GM19455 (cell line): ENCODE results near the gene AGPAT2.
"Not testable (repeated sequence)": the region's sequence is repeated elsewhere in the genome, so short reads cannot be mapped to it uniquely, and the experiment has no call there.

Source experiments
- ATAC-seq: cut with Tn5 transposase; IDR thresholded peaks from one replicate; pipeline ENCODE4 v1.9.1; 2021; ENCODE audit not compliant: unreplicated experiment

The AGPAT2 gene

GRCh38 chr9:136720898-136721338 lies 33.7 kb upstream of the AGPAT2 start:
- ATAC-seq = no peak

- ATAC-seq = no peak
Measured at GRCh38 chr9:136720251-136720897, 33.1 kb upstream of the AGPAT2 start.

- no peak for ATAC-seq
Measured at GRCh38 chr9:136719195-136719880, 32.1 kb upstream of the AGPAT2 start.

- ATAC-seq = no peak
Measured at GRCh38 chr9:136718345-136719194, 31.3 kb upstream of the AGPAT2 start.

GRCh38 chr9:136717399-136717798 lies 30.1 kb upstream of the AGPAT2 start:
- ATAC-seq = no peak

- ATAC-seq = no peak
Measured at GRCh38 chr9:136714893-136715274, 27.6 kb upstream of the AGPAT2 start.

GRCh38 chr9:136714096-136714892 lies 27.0 kb upstream of the AGPAT2 start:
- no peak for ATAC-seq

GRCh38 chr9:136713550-136713949 lies 26.3 kb upstream of the AGPAT2 start:
- ATAC-seq = no peak

- no peak for ATAC-seq
Measured at GRCh38 chr9:136712690-136713544, 25.7 kb upstream of the AGPAT2 start.

- ATAC-seq = no peak
Measured at GRCh38 chr9:136711751-136712689, 24.8 kb upstream of the AGPAT2 start, which contains the start of gene DIPK1B. DIPK1B (plus strand) TSS chr9:136712572; CDS start chr9:136712666, 94 bp downstream.

- not testable (repeated sequence) for ATAC-seq
Measured at GRCh38 chr9:136711219-136711648, 24.0 kb upstream of the AGPAT2 start.

GRCh38 chr9:136710543-136710942 lies 23.3 kb upstream of the AGPAT2 start:
- ATAC-seq = no peak

- ATAC-seq = no peak
Measured at GRCh38 chr9:136709454-136710109, 22.3 kb upstream of the AGPAT2 start.

- ATAC-seq = no peak
Measured at GRCh38 chr9:136707849-136708517, 20.7 kb upstream of the AGPAT2 start.

- no peak for ATAC-seq
Measured at GRCh38 chr9:136707011-136707410, 19.8 kb upstream of the AGPAT2 start.

- ATAC-seq = no peak
Measured at GRCh38 chr9:136705564-136705963, 18.3 kb upstream of the AGPAT2 start.

- ATAC-seq = not testable (repeated sequence)
Measured at GRCh38 chr9:136704741-136705140, 17.5 kb upstream of the AGPAT2 start.
